A549 (cell line): ENCODE results near the gene PHIP. TPM values are rescaled to one million over a fixed set of nuclear protein-coding genes. Genes with fewer than 3 reads are reported as not detected.

ENCODE experiments used
- ATAC-seq, 2 experiments: fragments of 200-7000 bp in 1 of 2; fragments of >200 bp in 1 of 2; cut with Nextera tagmentation in 1 of 2; cut with Tn5 transposase in 1 of 2; 3 replicates each; pipeline versions ENCODE4 v1.8.0 to v1.9.1; 2018 to 2020; ENCODE audit warnings: mild to moderate bottlenecking in 1 of 2, moderate library complexity in 1 of 2
- CTCF ChIA-PET: fragments of 300-600 bp; sonication (Branson Sonifier 250); formaldehyde crosslinking; extraction: SDS; loops from one replicate; lab custom pipeline; 2021; ENCODE audit warnings: antibody characterized with exemption, inconsistent platforms; lab: Yijun Ruan, JAX
- POLR2A ChIA-PET: fragments of 350-600 bp; formaldehyde crosslinking; extraction: SDS; loops from one replicate; lab custom pipeline; 2021; ENCODE audit warnings: antibody characterized with exemption, inconsistent platforms; lab: Yijun Ruan, JAX
- DNase-seq, 2 experiments: peaks; one replicate each; pipeline versions ENCODE4 v3.0.0 to v3.0.0-alpha.2; 2011 to 2016; ENCODE audit warnings: low read depth in 1 of 2, low spot score in 1 of 2
- FAIRE-seq: peaks from 2 replicates; lab custom pipeline; 2011; peaks lifted over from hg19 to GRCh38; lab: Jason Lieb, UNC
- H3K27ac ChIP-seq, 2 experiments: fragments of >200 bp; sonication (Bioruptor Twin); formaldehyde crosslinking; 3 replicates each; pipeline ENCODE4 v1.5.1; 2016 to 2017
- H3K4me1 ChIP-seq: fragments of >200 bp; sonication (Bioruptor Twin); formaldehyde crosslinking; 3 replicates; pipeline ENCODE4 v1.6.1; 2016
- H3K4me2 ChIP-seq: fragments of >200 bp; sonication (Bioruptor Twin); formaldehyde crosslinking; 3 replicates; pipeline ENCODE4 v1.6.1; 2016
- H3K4me3 ChIP-seq: fragments of >200 bp; sonication (Bioruptor Twin); formaldehyde crosslinking; 3 replicates; pipeline ENCODE4 v1.5.1; 2016
- H3K9me3 ChIP-seq: fragments of >200 bp; sonication (Bioruptor Twin); formaldehyde crosslinking; 3 replicates; pipeline ENCODE4 v1.6.1; 2016
- CBX2 ChIP-seq: fragments of 200-600 bp; sonication (generic); IDR thresholded peaks from 2 replicates; pipeline ENCODE4 v1.6.1; 2016; ENCODE audit warnings: low read depth, mild to moderate bottlenecking, borderline replicate concordance
- CHD2 ChIP-seq: fragments of 150-350 bp; IDR thresholded peaks from 2 replicates; pipeline ENCODE4 v1.6.1; 2014; ENCODE audit warnings: low read length; ENCODE audit not compliant: partially characterized antibody
- CHD4 ChIP-seq: fragments of 200-600 bp; sonication (generic); IDR thresholded peaks from 2 replicates; pipeline ENCODE4 v1.6.1; 2016; ENCODE audit warnings: antibody characterized with exemption, mild to moderate bottlenecking, borderline replicate concordance
- EHF ChIP-seq: fragments of 250-450 bp; sonication (Bioruptor Pico); IDR thresholded peaks from 2 replicates; pipeline ENCODE4 v1.5.0; 2020; ENCODE audit warnings: mild to moderate bottlenecking
- ESRRA ChIP-seq: fragments of 150-350 bp; IDR thresholded peaks from 2 replicates; pipeline ENCODE4 v1.6.1; 2014; ENCODE audit warnings: mild to moderate bottlenecking, low read length, borderline replicate concordance
- HDAC2 ChIP-seq: fragments of 200-600 bp; sonication (generic); IDR thresholded peaks from 2 replicates; pipeline ENCODE4 v1.6.1; 2016
- HOXB13 ChIP-seq: fragments of 250-450 bp; sonication (Bioruptor Pico); IDR thresholded peaks from 2 replicates; pipeline ENCODE4 v1.5.0; 2020; ENCODE audit warnings: low read depth, mild to moderate bottlenecking, moderate library complexity
- HOXB5 ChIP-seq: fragments of 250-450 bp; sonication (Bioruptor Pico); IDR thresholded peaks from 2 replicates; pipeline ENCODE4 v1.5.0; 2020; ENCODE audit warnings: mild to moderate bottlenecking, moderate library complexity
- MYC ChIP-seq: IDR thresholded peaks from 2 replicates; pipeline ENCODE4 v1.6.1; 2012; ENCODE audit warnings: mild to moderate bottlenecking, inconsistent platforms, low read length, improper control_type of control experiment, borderline replicate concordance
- NFE2L2 ChIP-seq: fragments of 150-350 bp; conservative IDR thresholded peaks from 2 replicates; pipeline ENCODE4 v1.6.1; 2014; ENCODE audit warnings: low read length
- NPAS2 ChIP-seq: fragments of 250-450 bp; sonication (Bioruptor Pico); IDR thresholded peaks from 2 replicates; pipeline ENCODE4 v1.8.0; 2022; ENCODE audit warnings: mild to moderate bottlenecking, moderate library complexity, borderline replicate concordance
- NR3C1 ChIP-seq: fragments of >200 bp; sonication (Bioruptor Twin); formaldehyde crosslinking; IDR thresholded peaks from 3 replicates; pipeline ENCODE4 v1.6.1; 2017
- RARB ChIP-seq: fragments of 250-450 bp; sonication (Bioruptor Pico); IDR thresholded peaks from 2 replicates; pipeline ENCODE4 v1.8.0; 2021; ENCODE audit warnings: mild to moderate bottlenecking, moderate library complexity
- RFX5 ChIP-seq: fragments of 450-650 bp; IDR thresholded peaks from 2 replicates; pipeline ENCODE4 v1.7.1; 2014; ENCODE audit warnings: antibody characterized with exemption, mild to moderate bottlenecking, moderate library complexity
- SREBF2 ChIP-seq: fragments of 450-650 bp; IDR thresholded peaks from 2 replicates; pipeline ENCODE4 v1.6.1; 2014; ENCODE audit warnings: mild to moderate bottlenecking, moderate library complexity
- ZFP36 ChIP-seq: fragments of 450-650 bp; IDR thresholded peaks from 2 replicates; pipeline ENCODE4 v1.6.1; 2014; ENCODE audit warnings: borderline replicate concordance; ENCODE audit not compliant: partially characterized antibody
- ZNF302 ChIP-seq: fragments of 250-450 bp; sonication (Bioruptor Pico); IDR thresholded peaks from 2 replicates; pipeline ENCODE4 v1.9.0; 2021; ENCODE audit warnings: inconsistent platforms, mild to moderate bottlenecking, moderate library complexity
- ZSCAN20 ChIP-seq: fragments of 250-450 bp; sonication (Bioruptor Pico); IDR thresholded peaks from 2 replicates; pipeline ENCODE4 v1.8.0; 2022; ENCODE audit warnings: mild to moderate bottlenecking, moderate library complexity
- WGBS: methylation state at CpG from one replicate; pipeline ENCODE4 v1.1.6; 2017; ENCODE audit errors: missing lambda C conversion rate; 5-methylcytosine and 5-hydroxymethylcytosine counted together
- polyA plus RNA-seq, 4 experiments: library from polyadenylated mRNA; depleted of rRNA in 3 of 4; stranded (reverse); fragments of >200 nt; fragmentation: RNase III in 1 of 4; extraction: RNeasy Plus Mini Kit Qiagen cat#74134 plus additional on column Dnase treatment in 1 of 4; gene quantifications; 2 replicates in 3 of 4; 3 replicates in 1 of 4; pipeline ENCODE4 v1.2.3, GENCODE V29; 2011 to 2017
- TF ChIP-seq, protein P1 (sequence below): fragments of 250-450 bp; sonication (Bioruptor Pico); IDR thresholded peaks from 2 replicates; pipeline ENCODE4 v1.5.0; 2020; ENCODE audit warnings: low read depth, mild to moderate bottlenecking, moderate library complexity
- TF ChIP-seq, protein P2 (sequence below): fragments of 200-600 bp; sonication (generic); IDR thresholded peaks from 2 replicates; pipeline ENCODE4 v1.6.1; 2016; ENCODE audit warnings: antibody characterized with exemption, mild to moderate bottlenecking, moderate library complexity
- TF ChIP-seq, protein P3 (sequence below): fragments of >200 bp; sonication (Bioruptor Twin); formaldehyde crosslinking; IDR thresholded peaks from 2 replicates; pipeline ENCODE4 v1.6.1; 2016

The PHIP gene
- polyA plus RNA-seq, 2 of the 4 experiments (the other 2 are of a cell fraction) = 7.2 to 14.9 TPM

DNA sequence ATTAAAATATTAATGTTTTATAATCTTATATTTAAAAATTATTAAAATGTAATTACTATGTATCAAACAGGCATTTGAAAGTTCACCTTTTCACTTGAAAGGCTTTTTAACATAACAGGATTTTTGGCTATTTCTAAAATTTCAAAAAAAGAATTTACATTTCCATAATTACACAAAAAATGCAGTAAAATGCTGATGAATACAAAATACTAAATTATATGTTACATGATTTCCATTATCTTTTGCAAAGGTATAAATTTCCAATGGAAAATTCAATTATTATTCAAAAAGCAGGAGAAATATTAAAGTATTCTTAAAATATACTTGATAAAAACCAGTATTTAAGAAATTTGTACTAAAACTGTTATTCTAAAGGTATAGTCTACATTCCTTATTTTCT, 66.1 kb downstream of the PHIP start:
- no peak for DNase-seq
- no peaks in the 10 kb centered on the region for H3K9me3 ChIP-seq
- H3K4me1 ChIP-seq = no peaks in the 10 kb centered on the region
- no peak overlapping the region for H3K4me3 ChIP-seq
- ChIA-PET POLR2A (no interaction called here), CTCF (no interaction called here)
- H3K4me2 ChIP-seq = no peak overlapping the region
- no peak for FAIRE-seq
- no peak overlapping the region for H3K27ac ChIP-seq
- no peak for TF ChIP-seq NPAS2 (CRISPR knock-in tag)
- no peak for TF ChIP-seq HOXB13 (CRISPR knock-in tag)
- TF ChIP-seq ZFP36 = no peak
- no peak for TF ChIP-seq HOXB5 (CRISPR knock-in tag)
- TF ChIP-seq, protein P1, sequence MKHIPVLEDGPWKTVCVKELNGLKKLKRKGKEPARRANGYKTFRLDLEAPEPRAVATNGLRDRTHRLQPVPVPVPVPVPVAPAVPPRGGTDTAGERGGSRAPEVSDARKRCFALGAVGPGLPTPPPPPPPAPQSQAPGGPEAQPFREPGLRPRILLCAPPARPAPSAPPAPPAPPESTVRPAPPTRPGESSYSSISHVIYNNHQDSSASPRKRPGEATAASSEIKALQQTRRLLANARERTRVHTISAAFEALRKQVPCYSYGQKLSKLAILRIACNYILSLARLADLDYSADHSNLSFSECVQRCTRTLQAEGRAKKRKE = no peak
- TF ChIP-seq CHD4 = no peak
- TF ChIP-seq, protein P2, sequence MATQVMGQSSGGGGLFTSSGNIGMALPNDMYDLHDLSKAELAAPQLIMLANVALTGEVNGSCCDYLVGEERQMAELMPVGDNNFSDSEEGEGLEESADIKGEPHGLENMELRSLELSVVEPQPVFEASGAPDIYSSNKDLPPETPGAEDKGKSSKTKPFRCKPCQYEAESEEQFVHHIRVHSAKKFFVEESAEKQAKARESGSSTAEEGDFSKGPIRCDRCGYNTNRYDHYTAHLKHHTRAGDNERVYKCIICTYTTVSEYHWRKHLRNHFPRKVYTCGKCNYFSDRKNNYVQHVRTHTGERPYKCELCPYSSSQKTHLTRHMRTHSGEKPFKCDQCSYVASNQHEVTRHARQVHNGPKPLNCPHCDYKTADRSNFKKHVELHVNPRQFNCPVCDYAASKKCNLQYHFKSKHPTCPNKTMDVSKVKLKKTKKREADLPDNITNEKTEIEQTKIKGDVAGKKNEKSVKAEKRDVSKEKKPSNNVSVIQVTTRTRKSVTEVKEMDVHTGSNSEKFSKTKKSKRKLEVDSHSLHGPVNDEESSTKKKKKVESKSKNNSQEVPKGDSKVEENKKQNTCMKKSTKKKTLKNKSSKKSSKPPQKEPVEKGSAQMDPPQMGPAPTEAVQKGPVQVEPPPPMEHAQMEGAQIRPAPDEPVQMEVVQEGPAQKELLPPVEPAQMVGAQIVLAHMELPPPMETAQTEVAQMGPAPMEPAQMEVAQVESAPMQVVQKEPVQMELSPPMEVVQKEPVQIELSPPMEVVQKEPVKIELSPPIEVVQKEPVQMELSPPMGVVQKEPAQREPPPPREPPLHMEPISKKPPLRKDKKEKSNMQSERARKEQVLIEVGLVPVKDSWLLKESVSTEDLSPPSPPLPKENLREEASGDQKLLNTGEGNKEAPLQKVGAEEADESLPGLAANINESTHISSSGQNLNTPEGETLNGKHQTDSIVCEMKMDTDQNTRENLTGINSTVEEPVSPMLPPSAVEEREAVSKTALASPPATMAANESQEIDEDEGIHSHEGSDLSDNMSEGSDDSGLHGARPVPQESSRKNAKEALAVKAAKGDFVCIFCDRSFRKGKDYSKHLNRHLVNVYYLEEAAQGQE = no peak
- TF ChIP-seq, protein P3, sequence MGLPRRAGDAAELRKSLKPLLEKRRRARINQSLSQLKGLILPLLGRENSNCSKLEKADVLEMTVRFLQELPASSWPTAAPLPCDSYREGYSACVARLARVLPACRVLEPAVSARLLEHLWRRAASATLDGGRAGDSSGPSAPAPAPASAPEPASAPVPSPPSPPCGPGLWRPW = no peak
- no peak for TF ChIP-seq ESRRA
- no peak for TF ChIP-seq ZNF302 (CRISPR knock-in tag)
- TF ChIP-seq MYC = no peak
- no peak for TF ChIP-seq ZSCAN20
- TF ChIP-seq RARB (CRISPR knock-in tag) = no peak
- TF ChIP-seq NR3C1 = no peak
- no peak for TF ChIP-seq NFE2L2
- TF ChIP-seq SREBF2 = no peak
- no peak for ATAC-seq

DNA sequence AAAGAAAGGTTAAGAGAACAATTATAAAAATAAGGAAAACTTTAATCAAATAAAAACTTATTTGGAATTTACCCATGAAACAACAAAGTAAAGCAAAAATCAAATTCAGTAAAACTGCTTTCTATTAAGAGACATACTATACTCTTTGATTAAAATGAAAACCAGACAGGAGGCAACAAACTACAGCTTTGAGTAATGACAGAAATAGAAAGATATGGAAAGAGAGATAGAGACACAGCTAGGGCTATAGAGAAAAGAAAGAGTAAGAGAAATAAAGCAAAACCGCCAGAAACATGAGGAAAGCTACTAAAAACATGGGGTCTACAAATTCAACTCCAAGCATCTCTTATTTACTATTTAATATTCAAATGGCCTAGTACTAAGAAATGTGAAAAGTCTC, 67.6 kb downstream of the PHIP start:
- H3K4me2 ChIP-seq = no peak overlapping the region
- FAIRE-seq (no peak), ATAC-seq (no peak), DNase-seq (no peak)
- ChIA-PET CTCF (no interaction called here), POLR2A (no interaction called here)
- H3K4me3 ChIP-seq = no peak overlapping the region
- H3K4me1 ChIP-seq = no peaks in the 10 kb centered on the region
- H3K27ac ChIP-seq = no peak overlapping the region
- 85% methylated on average over 1 of the region's 1 CpG for WGBS
- no peaks in the 10 kb centered on the region for H3K9me3 ChIP-seq
- TF ChIP-seq HDAC2 = no peak
- no peak for TF ChIP-seq EHF (CRISPR knock-in tag)
- no peak for TF ChIP-seq CHD2
- TF ChIP-seq ZFP36 = no peak
- no peak for TF ChIP-seq CBX2
- no peak for TF ChIP-seq ESRRA
- no peak for TF ChIP-seq RFX5
- TF ChIP-seq, protein P2 = no peak
